HG02973 (cell line): ENCODE data around the gene SASH1.

ENCODE experiments used
- ATAC-seq: cut with Tn5 transposase; IDR thresholded peaks from one replicate; pipeline ENCODE4 v1.9.1; 2021; ENCODE audit warnings: moderate library complexity; ENCODE audit not compliant: unreplicated experiment

Gene SASH1

DNA sequence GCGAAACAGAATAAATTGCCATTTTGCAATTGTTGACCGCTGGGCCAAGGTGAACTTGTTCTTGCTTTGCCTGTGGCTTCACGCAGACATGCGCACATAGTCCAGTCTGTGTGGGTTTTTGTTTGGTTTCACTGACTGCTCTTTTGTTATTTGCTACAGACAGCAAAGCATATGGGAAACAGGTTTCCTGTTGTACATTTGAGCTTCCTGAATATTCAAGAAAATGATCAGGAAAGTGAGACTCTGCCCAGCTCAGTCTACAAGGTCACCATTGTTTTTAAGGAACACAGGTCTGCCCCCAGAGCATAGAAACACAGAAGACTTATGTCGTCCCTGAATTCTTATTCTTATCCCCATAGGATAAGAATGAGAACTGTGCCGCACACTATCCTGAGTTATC, 55.6 kb downstream of the SASH1 start:
- ATAC-seq = no peak

DNA sequence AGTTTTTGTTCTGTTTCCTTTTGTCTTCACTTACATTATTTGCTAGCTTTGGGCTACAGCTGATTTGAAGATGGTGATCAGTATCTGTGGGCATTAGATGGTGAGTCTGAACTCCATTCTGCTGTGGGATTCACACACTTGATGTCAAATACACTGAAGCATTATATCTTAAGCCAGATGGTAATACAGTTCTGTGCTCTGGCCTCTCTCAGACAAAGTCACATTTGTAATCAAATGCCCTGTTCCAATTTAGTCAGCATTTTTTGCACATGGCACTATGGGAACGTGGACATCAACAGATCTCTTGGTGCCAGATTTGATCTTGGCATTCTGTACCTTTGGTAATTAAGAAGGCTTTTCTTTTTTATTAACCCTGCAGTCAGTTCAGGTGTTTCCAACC, 56.0 kb downstream of the SASH1 start:
- no peak for ATAC-seq

DNA sequence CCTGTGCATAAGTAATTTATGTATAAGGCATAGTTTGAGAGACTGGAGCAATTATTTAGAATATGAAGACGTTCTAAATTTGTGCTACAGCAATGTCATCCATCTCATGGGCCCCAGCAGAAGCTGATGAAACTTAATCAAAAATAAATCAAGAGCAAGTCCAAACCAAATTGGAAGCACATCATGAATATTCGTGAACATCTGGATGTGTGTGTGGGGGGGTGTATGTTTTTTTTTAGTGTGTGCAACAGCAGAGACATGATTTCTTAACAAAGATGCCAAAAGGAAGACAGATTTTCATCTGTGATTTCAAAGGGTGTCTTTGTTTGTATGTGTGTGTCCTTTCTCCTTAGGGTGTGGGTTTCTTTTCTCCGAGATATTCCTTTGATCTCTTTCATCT, 58.9 kb downstream of the SASH1 start:
- ATAC-seq = no peak

DNA sequence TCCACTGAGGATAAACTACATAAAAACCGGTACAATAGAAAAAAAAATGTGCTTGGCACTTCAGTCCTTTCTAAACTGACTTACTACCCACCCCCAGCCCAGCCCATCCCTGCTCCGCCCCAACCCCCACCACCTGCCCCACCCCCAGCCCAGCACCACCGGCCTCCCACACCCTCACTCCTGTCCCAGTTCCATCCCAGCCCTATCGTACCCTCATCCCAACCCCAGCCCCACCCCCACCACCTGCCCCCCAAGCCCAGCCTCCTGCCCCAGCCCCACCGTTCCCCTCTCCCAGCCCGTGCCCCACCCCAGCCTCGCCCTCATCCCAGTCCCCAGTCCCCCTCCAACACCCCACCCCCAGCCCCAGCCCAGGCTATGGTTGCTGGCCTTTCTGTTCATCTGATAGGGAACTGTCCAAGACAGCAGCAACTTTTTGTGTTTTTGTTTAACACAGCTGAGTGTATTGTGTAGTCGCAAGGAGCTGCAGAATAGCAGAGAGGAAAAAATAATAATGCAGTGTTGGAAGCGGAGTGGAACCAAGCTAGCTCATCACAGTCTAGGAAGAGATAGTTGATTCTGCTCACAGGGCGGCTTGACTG, 61.9 kb downstream of the SASH1 start:
- ATAC-seq = no peak

DNA sequence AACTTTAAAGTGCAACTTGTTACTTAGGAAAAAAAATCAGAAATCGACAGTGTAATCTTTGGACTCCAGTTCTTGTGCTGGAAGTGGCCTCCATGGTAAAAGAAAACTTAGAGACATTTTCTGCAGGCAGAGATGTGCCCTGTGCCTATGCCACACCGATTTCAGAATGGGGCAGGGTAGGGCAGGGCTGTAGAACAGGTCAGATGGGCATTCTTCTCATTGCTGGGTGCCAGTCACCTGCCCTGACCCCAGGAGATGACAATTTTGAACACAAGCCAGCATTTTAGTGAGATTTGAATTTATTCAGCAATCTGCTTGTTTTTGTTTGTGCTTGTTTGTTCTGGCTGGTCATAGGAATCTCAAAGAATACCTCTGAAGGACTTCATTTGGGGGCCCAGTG, 63.3 kb downstream of the SASH1 start:
- no peak for ATAC-seq

DNA sequence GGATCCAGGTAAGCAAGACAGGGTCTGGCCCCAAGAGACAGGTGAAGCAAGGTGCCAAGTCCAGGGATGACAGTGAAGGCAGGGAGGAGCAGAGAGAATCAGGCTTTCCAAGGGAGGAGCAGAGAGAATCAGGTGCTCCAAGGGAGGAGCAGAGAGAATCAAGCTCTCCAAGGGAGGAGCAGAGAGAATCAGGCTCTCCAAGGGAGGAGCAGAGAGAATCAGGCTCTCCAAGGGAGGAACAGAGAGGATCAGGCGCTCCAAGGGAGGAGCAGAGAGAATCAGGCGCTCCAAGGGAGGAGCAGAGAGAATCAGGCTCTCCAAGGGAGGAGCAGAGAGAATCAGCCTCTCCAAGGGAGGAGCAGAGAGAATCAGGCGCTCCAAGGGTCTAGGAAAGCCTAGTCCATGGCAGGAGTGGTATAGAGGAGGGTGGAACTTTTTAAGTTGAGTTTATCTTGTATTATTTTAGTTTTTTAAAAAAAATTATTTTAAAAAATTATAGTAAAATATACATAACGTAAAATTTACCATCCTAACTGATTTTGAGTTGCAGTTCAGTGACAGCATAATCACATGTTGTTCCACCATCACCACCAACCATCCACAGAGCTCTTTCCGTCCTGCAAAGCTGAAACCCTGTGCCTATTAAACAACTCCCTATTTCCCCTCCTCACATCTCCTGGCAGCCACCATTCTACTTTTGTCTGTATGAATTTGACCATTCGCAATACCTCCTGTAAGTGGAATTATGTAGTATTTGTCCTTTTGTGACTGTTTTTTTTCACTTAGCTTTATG, 64.1 kb downstream of the SASH1 start:
- no peak for ATAC-seq

DNA sequence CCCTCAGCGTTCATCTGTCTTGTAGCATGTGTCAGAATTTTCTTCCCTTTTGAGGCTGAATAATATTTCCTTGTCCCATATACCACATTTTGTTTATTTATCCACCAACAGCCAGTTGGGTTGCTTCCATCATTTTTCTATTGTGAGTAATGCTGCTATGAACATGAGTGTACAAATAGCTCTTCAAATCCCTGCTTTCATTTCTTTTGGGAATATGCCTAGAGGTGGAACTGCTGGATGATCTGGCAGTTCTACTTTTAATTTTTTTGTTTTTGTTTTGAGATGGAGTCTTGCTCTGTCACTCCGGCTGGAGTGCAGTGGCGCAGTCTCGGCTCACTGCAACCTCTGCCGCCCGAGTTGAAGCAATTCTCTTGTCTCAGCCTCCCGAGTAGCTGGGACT, 64.7 kb downstream of the SASH1 start:
- ATAC-seq = no peak

DNA sequence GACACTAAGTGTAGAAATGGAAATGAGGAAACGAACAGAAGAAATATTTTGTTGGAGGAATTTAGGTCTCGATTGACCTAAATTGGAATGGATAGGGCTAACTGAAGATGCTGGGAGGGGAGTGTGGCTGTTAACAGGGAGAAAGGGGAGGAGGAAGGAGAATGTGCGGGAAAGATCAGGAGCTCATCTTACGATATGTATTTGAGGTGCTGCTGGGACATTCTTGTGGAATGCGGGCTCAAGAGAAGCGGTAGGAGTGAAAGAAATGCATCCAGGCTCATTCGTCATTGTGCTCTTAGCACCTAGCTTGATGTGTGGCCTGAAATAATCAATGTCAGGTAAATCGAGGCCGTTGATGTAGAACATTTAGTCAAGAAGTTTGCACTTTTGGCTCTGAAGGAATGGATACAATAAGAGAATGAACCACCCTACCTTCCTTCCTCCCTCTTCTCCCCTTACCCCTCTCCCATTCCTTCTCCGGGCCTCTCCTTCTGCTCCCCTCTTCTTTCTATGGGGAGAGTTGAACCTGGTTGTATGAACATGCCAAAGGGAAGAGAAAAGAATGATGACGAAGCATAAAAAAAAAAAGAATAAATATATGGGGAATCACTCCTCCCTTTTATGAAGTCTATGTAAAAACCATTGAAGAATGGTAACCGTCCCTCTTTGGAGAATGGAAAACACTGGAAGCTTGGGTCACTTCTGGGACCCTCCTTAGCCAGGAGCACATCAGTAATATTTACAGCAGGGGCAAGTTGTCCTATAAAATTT, 70.9 kb downstream of the SASH1 start:
- ATAC-seq = no peak

DNA sequence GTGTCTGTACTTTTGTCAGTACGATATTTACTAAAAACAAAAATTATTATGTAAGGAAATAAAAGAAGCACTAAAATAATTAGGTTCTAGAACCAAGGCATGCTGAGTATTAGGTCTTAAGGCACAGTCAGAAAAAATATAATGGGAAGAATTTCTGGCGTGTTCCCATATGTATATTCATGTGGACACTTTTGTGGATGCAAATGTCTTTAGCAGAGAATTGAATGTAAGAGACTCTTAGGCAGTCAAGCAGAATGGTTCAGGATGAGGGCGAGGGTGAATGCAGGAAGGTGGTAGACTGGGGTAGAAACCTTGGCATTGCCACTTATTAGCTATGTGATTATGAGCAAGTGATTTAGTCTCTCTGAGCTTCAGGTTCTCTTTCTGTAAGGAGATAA, 71.5 kb downstream of the SASH1 start:
- no peak for ATAC-seq

DNA sequence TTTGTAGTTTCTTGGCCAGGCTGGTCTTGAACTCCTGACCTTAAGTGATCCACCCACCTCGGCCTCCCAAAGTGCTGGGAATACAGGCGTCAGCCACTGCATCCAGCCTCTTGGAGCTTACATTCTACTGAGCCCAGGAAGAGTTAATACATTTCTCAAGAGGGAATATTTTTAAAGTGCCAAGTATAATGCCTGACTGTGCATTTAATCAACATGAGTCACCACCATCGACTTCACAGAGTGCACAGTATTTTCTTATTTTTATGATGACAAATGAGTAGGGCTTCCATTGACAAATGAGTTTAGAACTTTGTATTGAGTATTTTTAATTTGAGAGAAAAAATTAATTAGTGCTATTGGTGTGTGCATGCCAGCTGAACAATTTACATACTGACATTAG, 72.2 kb downstream of the SASH1 start:
- no peak for ATAC-seq

DNA sequence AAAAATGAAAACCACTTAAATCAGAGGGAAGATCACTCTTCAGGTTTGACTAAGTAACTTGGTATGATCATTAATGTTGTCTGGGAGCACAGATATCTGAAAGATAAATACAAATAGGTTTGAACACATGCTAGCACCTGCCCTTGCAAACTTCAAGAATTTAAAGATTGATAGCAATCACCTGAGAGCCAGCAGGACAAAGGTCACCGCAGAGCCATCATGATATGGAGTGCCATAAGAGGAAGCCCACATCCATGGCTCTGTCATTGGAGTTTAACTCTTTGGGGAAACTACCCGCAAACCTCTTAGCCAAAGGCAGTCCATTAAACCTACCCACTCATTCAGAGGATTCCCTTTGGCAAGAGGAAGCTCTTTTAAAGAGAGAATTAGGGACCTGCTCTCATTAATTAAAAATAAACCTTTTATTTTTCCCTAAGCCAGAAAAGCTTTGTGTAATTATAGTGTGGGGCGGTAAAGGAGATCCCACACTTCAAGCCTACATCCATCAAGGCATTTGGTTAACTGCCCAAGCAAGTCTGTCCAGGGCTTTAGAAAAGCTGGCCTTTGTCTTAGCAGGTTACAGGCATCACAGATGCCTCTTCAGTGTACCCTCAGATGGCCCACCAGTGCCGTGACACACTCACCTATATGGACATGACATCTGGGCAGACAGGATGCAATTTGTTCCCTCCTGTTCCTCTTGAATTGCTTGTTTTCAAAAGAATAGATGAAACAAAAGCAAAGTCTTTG, 73.0 kb downstream of the SASH1 start:
- ATAC-seq = no peak

DNA sequence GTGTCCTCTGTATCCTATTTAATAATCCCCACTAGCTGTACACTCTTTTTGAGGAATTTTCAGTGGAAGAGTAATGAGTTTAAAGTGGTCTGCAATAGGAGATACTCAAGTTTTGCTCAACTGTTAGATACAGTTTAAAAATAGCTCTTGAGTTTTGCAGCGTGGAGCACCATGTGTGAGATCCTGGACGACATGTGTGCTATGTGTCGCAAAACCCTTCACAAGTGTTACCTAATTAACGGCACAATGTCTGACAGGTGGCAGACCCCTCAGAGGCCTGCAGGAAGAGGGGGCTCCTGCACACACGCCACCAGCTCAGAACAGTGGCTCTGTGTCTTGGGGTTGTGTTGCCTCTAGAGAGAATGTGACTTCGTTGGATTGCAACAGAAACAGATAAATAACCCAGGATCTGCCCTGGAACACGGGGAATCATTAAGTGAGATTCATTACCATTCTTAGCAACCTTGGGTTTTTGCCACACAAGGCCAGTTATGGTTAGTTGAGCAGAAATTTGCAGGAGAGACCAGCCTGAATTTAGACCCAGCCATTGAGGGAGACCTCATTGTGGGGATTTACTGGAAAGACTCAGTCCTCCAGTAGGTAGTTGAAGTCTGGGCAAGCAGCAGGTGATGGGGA, 73.8 kb downstream of the SASH1 start:
- ATAC-seq = no peak

DNA sequence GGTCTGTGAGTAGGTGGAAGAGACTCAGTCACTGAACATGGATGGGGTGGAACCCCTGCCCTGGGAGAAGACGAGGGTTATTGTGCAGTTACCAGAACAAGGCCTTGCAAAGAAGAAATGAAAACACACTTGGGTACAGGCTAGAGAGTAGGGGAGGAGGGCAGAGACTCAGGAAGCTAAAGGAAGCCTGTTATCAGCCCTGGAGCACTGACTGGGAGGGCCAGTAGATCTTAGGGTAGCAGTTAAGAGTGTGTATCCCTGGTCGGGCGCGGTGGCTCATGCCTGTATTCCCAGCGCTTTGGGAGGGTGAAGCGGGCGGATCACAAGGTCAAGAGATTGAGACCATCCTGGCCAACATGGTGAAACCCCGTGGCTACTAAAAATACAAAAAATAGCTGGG, 74.4 kb downstream of the SASH1 start:
- ATAC-seq = no peak

DNA sequence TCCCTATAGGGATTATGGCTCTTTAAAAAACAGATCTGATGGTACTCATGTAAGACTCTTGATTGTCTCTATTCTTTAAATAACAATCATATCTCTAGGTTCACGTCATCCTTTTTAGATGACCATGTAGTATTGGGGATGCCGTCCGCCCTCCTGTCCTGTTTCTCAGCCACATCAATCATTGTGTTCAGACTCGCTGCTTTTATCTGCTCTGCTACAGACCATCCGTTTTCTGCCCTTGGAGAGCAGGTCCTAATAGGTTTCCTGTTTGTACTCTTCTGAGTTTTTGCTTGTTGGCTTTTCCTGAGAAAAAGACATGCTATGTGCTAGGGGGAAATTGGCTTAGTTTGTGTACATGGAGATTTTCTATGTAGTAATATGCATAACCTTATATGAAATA, 76.8 kb downstream of the SASH1 start:
- no peak for ATAC-seq

DNA sequence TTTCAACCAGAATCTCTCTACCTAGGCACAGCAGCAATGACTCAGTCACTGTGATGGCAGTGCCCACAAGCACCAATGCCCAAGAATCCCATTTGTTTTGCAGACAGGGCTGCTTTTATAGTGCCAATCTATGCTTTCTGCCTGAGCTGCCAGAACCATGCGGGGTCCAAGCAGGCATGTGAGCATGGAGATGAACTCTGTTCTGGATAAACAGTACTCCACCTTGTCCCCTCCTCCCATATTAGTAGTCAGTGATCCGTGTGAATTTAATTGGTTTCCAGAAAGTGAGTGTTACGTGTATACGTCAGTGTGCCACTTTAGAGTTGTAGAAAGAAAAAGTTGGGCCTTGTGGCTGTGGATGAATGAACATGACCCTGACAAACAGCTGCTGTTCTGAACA, 79.4 kb downstream of the SASH1 start:
- no peak for ATAC-seq

DNA sequence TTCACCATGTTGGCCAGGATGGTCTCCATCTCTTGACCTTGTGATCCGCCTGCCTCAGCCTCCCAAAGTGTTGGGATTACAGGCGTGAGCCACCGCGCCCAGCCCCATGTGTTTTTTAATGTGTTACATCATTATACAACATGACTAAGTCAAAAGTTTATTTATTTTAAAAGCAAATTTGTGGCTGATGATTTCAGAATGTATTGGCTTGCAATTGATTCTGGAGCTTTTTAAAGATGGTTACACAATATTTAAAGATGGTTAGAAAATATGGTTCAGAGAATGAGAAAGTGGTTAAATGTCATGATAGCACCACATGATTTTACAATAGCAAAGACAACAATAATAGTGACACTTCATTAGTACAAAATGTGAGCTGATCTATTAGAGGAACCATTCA, 80.5 kb downstream of the SASH1 start:
- no peak for ATAC-seq

DNA sequence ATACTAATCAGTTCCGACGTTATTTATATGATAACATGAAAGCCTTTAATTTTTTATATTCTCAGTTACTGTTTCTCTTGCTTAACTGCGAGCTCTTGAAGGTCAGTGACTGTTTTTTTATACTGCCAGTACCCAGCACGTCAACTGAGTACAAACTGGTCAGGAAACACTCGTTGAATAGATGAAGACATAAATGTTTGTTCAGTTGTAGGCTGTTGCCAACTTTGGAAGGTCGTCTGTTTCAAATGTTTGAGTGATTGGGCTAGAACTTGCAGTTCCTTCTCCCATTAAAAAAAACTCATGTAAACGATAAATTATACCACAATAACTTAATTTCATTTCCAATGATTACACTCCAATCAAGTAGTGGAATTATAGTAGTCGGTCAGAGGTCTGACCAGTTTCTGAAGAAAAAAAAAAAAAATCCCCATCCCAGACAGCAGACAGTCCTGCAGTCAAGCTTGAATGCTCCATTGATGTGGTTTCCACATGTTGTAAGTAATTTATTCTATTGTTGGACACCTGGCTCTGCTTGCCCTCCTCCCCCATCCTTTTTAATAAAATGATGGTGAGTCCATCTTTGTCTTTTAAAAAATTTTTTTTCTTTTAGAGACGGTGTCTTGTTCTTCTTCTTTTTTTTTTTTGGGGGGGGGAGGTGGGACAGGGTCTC, 81.1 kb downstream of the SASH1 start:
- ATAC-seq = no peak

DNA sequence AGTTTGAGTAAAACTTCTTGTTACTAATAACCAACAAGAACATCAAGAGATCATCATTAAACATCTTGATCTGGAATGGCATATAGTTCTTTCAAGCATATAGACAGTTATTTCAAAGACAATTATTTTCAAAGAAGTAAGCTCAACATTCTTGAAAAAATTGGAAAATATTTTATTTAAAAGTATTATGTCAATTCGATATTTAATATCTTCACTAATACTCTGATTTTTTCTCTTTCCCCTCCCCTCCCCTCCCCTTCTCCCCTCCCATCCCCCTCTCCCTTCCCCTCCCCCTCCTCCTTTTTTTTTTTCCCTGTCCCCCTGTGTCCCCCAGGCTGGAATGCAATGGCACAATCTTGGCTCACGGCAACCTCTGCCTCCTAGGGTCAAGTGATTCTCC, 82.8 kb downstream of the SASH1 start:
- no peak for ATAC-seq

DNA sequence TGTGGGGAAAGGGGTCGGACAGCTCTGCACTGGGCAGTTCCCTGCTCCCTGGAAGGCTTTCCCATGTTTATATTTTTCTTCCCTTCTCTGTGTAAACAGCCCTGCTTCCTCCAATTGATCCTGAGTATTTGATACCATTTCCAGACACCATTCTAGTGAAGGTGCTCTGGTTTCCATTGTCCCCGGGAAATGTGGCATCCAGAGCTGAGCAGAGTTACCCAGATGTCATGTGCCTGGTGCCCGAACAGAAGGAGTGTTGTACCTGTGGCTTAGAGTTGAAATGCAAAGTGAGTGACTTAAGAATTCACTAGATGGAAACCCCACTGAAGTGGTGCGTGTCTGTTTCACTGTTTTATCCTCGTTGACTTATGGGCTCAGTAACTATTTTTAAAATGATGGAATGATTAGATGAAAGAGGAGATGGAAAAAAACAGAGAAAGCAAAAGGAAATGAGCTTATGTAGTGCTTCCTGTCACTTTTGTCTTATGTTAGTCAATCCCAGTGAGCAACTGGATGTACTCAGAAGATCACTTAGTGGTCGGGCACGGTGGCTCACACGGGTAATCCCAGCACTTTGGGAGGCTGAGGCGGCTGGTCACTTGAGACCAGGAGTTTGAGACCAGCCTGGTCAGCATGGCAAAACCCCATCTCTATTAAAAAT, 83.8 kb downstream of the SASH1 start:
- ATAC-seq = no peak

DNA sequence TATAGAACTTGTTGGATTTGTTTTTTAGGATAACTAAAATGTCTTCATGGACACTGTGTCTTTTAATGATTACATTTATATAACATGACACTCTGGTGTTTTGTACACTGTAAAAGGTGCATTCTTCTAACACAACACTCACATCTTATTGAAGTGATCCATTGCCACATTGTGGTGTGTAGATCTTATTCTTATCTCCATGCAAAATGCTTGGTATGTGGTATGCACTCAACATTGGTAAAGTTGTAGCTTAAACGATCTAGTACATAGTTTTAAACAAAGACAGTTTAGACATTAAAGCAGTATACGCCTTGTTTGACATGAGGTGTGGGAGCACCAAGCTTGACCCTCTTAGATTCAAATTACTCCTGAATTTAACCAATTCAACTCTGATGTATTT, 84.7 kb downstream of the SASH1 start:
- no peak for ATAC-seq
